ENCODE results near the gene NIT1.
A peak's percentile ranks its signal among the peaks of the same experiment; 100 is the strongest.

Gene NIT1

DNA sequence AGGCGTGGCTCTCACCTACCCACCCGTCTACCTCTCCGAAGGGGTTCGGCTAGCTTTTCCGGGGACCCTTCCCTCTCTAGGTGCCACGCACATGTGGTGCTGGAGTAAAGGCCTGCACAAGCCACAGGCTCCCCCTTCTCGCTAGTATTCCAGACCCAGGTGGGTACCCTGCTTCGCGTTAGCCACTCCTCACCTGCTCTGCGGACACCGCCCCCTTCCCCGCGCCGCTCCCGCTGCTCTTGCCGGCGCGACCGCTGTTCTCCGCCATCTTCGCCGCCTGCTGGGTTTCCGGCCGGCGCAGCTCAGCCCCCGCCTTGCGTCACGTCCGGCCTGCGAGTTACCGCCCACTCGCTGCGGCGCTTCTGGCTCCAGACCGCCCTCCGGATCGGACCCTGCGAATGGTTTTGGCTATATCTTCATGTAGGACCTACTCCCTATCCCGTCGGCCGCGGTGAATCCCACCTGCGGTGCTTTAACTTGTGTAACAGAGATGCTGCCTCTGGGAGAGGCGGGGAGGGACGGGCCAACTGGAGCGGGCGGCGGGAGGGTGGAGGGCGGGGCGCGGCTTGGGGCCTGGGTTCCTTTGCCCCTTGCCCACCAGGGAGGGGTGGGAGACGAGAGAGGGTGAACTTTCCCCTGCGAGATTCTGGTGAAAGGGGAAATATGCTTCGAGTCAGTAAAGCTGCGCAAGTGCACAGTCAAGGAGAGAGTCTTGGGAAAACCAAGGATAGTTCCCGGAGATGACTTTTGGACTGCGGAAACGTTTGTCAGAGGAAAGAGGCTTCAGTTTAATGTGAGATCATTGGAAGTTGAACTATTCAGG, at the start of gene NIT1, which contains the start of gene PFDN2:
Gene NIT1 (plus strand): TSS at position 347 of the 823 bp plus-strand sequence. CDS start 72 bp downstream, at position 419.
Gene PFDN2 (minus strand): TSS at position 279 of the 823 bp plus-strand sequence. CDS start 11 bp downstream, at position 268.
- no peak for DNase-seq (ENCODE audit: extremely low read depth, low read depth)
- TF ChIP-seq, protein P1, sequence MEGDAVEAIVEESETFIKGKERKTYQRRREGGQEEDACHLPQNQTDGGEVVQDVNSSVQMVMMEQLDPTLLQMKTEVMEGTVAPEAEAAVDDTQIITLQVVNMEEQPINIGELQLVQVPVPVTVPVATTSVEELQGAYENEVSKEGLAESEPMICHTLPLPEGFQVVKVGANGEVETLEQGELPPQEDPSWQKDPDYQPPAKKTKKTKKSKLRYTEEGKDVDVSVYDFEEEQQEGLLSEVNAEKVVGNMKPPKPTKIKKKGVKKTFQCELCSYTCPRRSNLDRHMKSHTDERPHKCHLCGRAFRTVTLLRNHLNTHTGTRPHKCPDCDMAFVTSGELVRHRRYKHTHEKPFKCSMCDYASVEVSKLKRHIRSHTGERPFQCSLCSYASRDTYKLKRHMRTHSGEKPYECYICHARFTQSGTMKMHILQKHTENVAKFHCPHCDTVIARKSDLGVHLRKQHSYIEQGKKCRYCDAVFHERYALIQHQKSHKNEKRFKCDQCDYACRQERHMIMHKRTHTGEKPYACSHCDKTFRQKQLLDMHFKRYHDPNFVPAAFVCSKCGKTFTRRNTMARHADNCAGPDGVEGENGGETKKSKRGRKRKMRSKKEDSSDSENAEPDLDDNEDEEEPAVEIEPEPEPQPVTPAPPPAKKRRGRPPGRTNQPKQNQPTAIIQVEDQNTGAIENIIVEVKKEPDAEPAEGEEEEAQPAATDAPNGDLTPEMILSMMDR (IDR thresholded peaks at IDR 0.05; ENCODE audit: low read depth, low read length, missing control alignments), result no peak
- peak within 1 kb of the TSS; percentile 92 for H3K4me3 ChIP-seq (replicated peaks; ENCODE audit: low read depth, low read length)

DNA sequence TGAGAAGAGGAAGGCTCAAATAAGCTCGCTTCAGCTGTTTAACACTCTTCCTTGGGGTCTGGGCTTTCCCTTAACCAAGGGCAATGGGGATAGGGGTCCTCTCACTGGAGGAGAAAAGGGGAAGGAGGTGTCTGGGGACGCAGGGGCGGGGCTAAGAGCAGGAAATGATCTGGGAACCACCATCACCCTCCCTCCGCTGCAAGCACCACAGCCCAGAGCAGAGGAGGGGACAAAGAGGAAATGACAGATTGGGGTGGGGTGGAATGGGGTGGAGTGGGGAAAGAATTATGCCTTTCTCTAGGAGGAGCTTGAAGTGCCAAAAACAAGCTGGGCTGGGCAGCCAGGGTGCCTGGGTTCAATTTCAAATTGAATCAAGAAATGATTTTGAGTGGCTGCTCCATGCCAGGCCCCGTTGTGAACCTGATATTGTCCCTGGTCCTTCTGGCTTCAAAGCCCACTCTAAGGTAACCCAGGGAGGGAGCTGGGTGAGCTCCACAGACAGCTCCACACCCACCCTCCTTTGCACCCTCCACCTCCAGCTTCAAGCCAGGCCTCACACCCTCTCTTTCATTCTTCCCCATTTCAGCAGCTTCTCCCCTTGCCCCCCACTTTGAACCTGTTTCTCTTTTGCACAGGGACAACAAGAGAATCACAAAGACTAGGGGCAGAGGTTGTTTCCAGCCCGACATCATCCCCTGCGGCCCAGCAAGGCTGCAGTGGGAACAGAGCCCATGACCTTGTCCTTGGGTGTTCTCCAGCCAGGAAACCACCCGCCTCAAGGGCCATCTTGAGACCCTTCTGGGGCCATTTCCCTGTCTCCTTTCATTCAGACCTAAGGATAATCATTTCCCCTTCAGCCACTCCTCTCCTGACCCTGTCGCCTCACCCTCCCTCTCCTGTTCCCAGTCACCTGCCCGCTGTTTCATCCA, 49.3 kb upstream of the NIT1 start:
- no peak for DNase-seq (ENCODE audit: extremely low read depth, low read depth)
- TF ChIP-seq, protein P1 (IDR thresholded peaks at IDR 0.05; ENCODE audit: low read depth, low read length, missing control alignments), result no peak
- no peak overlapping the region for H3K4me3 ChIP-seq (replicated peaks; ENCODE audit: low read depth, low read length)

- H3K4me3 ChIP-seq (replicated peaks; ENCODE audit: low read depth, low read length), result no peak overlapping the region
- TF ChIP-seq, protein P1 (IDR thresholded peaks at IDR 0.05; ENCODE audit: low read depth, low read length, missing control alignments), result no peak
Measured at GRCh38 chr1:161069241-161069640, 48.7 kb upstream of the NIT1 start.

DNA sequence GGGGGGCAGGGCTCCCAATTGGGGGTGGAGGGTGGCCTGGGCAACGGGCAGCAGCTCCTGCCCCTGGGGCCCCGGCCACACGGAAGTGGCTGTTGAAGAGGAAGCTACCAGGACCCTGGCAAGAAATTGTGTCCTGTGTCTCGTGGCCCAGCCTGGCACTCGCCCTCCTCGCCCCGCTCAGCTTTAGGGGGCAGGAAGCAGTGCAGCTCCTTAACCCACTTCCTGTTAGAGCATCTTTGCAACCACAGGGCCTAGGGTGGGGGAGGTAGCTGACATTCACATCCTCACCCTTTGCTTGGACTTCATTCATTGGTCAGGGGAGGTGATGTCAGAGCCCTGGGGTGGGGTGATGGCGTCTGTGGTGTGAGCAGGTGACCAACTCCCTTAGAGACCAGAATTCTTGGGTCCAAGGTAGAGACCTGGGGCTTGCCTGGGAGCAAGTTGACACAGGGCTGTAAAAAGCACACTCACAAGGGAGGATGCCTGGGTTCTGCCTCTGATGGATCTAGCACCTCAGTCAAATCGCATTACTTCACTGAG, 48.1 kb upstream of the NIT1 start, which contains the start of gene ARHGAP30:
Gene ARHGAP30 (minus strand): TSS at position 161 of the 540 bp plus-strand sequence. CDS start 267 bp downstream, outside the sequence.
- TF ChIP-seq, protein P1 (IDR thresholded peaks at IDR 0.05; ENCODE audit: low read depth, low read length, missing control alignments), result no peak
- DNase-seq (ENCODE audit: extremely low read depth, low read depth), result no peak
- H3K4me3 ChIP-seq (replicated peaks; ENCODE audit: low read depth, low read length), result no peak within 1 kb of the TSS

More at GRCh38 chr1:161069241-161069640, 48.7 kb upstream of the NIT1 start:
- no peak for DNase-seq (ENCODE audit: extremely low read depth, low read depth)

- TF ChIP-seq, protein P1 (IDR thresholded peaks at IDR 0.05; ENCODE audit: low read depth, low read length, missing control alignments), result no peak
- no peak for DNase-seq (ENCODE audit: extremely low read depth, low read depth)
- H3K4me3 ChIP-seq (replicated peaks; ENCODE audit: low read depth, low read length), result no peak overlapping the region
Measured at GRCh38 chr1:161070761-161071160, 47.1 kb upstream of the NIT1 start.

DNA sequence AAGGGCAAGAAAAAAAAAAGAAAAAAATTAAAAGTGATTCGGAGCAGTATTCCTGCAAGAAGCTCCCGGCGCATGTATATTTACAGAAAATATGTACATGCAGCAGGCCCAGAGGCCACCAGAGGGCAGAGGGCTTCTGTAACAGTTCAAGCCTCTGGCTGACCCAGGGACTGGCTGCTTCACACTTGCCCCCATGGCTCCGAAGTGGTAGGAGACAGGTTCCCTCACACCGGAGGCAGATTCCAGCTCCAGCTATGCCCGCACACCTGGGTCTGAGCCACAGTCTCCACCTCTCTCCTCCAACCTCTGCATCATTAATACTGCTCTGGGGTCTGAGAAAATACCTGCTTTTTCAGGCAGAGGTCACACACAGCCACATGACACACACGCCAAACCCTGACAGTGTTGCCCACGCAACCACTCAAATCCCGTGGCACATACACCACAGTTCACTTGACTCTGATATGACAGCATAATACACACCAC, 46.0 kb upstream of the NIT1 start:
- TF ChIP-seq, protein P1 (IDR thresholded peaks at IDR 0.05; ENCODE audit: low read depth, low read length, missing control alignments), result peak; percentile 34
- H3K4me3 ChIP-seq (replicated peaks; ENCODE audit: low read depth, low read length), result no peak overlapping the region
- no peak for DNase-seq (ENCODE audit: extremely low read depth, low read depth)

Measured in HFF-Myc (cell line).